Activated effector memory CD4-positive, alpha-beta T cell treated with Interleukin-2 at 50 U/mL for 16 hours (primary cell): ENCODE data around the gene MMRN1.

ENCODE experiments used
- DNase-seq: peaks from one replicate; pipeline ENCODE4 v3.0.0-alpha.2; 2020

MMRN1 gene

GRCh38 chr4:89909889-89910288 lies 15.2 kb downstream of the MMRN1 start:
- DNase-seq: no peak

GRCh38 chr4:89913623-89914022 lies 19.0 kb downstream of the MMRN1 start:
- DNase-seq: no peak

GRCh38 chr4:89914609-89915550 lies 20.2 kb downstream of the MMRN1 start:
- no peak for DNase-seq

- DNase-seq: no peak
Observed at GRCh38 chr4:89915937-89916336, 21.3 kb downstream of the MMRN1 start.

- DNase-seq: no peak
Observed at GRCh38 chr4:89922848-89923416, 28.3 kb downstream of the MMRN1 start.

- no peak for DNase-seq
Observed at GRCh38 chr4:89928838-89929237, 34.2 kb downstream of the MMRN1 start.

GRCh38 chr4:89929425-89930159 lies 34.9 kb downstream of the MMRN1 start:
- DNase-seq: no peak

GRCh38 chr4:89939546-89939945 lies 44.9 kb downstream of the MMRN1 start:
- no peak for DNase-seq

- DNase-seq: no peak
Observed at GRCh38 chr4:89939994-89940393, 45.3 kb downstream of the MMRN1 start.

GRCh38 chr4:89942811-89943210 lies 48.2 kb downstream of the MMRN1 start:
- no peak for DNase-seq

GRCh38 chr4:89949782-89950387 lies 55.2 kb downstream of the MMRN1 start:
- no peak for DNase-seq

- DNase-seq: no peak
Observed at GRCh38 chr4:89952458-89952857, 57.8 kb downstream of the MMRN1 start.

- DNase-seq: no peak
Observed at GRCh38 chr4:89954906-89955695, 60.4 kb downstream of the MMRN1 start.

GRCh38 chr4:89957046-89957926 lies 62.6 kb downstream of the MMRN1 start:
- DNase-seq: no peak

GRCh38 chr4:89981789-89982334 lies 87.2 kb downstream of the MMRN1 start:
- no peak for DNase-seq

GRCh38 chr4:89988268-89988667 lies 93.6 kb downstream of the MMRN1 start:
- no peak for DNase-seq

- no peak for DNase-seq
Observed at GRCh38 chr4:89992744-89993143, 98.1 kb downstream of the MMRN1 start.

- no peak for DNase-seq
Observed at GRCh38 chr4:89994176-89994873, 99.7 kb downstream of the MMRN1 start.

- DNase-seq: no peak
Observed at GRCh38 chr4:89995006-89995405, 100.4 kb downstream of the MMRN1 start.

- no peak for DNase-seq
Observed at GRCh38 chr4:89995814-89996213, 101.2 kb downstream of the MMRN1 start.
